ENCODE results near the gene ODAD3.
"Not testable (repeated sequence)": the region's sequence is repeated elsewhere in the genome, so short reads cannot be mapped to it uniquely, and the experiment has no call there.

- not testable (repeated sequence) for TF ChIP-seq CTCF, POLR2A (IDR thresholded peaks at IDR 0.05)
Measured at GRCh38 chr19:11468266-11468845, 33.4 kb upstream of the ODAD3 start.

Data from lower leg skin (tissue), 3 donors.